GM06990 (cell line): ENCODE measurements around the gene KRT14.
"Not testable (repeated sequence)": the region's sequence is repeated elsewhere in the genome, so short reads cannot be mapped to it uniquely, and the experiment has no call there.

Source experiments
- DNase-seq: peaks from one replicate; pipeline ENCODE4 v3.0.0-alpha.2; 2011; ENCODE audit not compliant: insufficient read length; ENCODE audit errors: extremely low read depth
- H3K27me3 ChIP-seq: replicated peaks from 2 replicates; pipeline ENCODE4 v1.6.0; 2011; ENCODE audit warnings: low read length; ENCODE audit not compliant: control insufficient read depth, insufficient read depth
- H3K36me3 ChIP-seq: 2 replicates; pipeline ENCODE4 v1.5.1; 2011; ENCODE audit warnings: low read length; ENCODE audit not compliant: control insufficient read depth, insufficient read depth
- H3K4me3 ChIP-seq: replicated peaks from 2 replicates; pipeline ENCODE4 v1.5.1; 2011; ENCODE audit warnings: low read depth, mild to moderate bottlenecking, control low read depth, low read length
- CTCF ChIP-seq: IDR thresholded peaks from 2 replicates; pipeline ENCODE4 v1.5.1; 2011; ENCODE audit warnings: low read length, control low read depth, mild to moderate bottlenecking, inconsistent platforms; ENCODE audit not compliant: insufficient read depth, poor library complexity, severe bottlenecking

Gene KRT14

DNA sequence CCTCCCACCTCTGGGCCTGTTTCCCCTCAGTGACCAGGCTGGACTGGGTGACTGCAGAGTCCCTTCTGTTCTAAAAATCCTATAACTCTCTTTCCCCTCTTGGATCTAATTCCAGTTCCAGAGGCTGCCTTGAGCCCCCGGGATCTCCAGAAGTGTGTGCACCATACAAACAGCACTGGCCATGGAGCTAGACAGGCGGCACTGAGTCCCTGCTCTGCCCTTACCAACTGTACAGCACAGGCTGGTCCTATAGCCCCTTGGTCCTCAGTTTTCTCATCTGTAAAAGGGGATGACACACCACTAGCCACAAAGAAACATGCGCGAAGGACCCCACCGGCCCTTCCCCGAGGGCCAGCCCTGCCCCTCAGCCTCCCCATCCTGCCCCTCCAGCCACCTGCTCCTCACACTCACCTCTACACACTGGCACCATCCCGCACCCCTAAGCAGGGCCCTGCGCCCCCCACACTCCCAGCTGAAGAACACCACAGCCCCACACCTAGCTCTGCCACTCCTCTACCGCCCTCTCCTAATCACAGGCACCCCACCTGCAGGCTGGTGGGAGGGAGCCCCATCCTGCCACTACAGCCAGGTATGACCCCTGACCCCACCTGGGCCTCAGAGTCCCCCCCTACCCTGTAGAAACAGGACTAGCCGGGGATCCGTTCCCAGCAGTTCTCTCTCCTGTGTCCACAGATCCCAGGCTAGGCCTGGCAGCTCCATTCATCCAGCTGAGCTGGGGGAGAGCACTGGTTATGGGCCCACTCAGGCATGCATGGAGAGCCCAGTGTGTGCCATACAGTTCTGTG lies 26.8 kb upstream of the KRT14 start:
- Histone ChIP-seq H3K4me3 (no peak overlapping the region), H3K36me3 (no peaks in the 10 kb centered on the region), H3K27me3 (no peaks in the 10 kb centered on the region; the same call in 1 of the 2 replicates)
- no peak for DNase-seq
- TF ChIP-seq CTCF = no peak

DNA sequence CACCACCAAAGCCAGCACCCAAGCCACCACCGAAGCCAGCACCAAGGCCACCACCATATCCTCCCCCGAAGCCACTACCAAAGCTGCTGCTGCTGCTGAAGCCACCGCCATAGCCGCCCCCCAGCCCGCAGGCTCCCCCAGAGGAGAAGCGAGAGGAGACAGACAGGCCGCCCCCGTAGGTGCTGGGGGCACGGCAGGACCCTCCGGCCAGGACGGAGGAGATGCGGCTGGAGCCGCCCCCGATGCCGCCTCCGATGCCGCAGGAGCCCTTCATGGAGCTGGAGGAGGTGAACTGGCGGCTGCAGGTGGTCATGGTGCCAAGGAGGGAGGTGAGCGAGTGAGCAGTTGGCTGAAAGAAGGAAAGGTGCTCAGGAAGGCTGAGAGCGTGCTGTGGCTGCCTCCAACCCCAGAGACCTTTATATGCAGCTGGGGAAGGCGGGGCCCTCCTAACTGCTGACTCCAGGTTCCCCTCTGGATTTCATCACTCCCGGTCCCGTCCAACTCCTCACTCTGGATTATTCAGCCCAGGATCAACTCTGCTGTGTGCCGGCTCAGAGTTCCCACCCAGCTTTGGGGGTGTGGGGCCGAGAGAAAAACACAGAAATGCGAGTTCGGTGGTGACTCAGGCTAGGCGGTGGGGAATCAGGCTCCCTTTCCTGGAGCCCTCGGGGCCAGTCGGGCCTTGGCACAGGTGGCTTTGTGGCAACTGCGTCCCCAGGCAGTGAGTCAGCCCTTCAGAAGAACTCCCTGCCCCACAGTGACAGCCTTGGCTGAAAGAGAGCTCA lies 25.9 kb upstream of the KRT14 start, which contains the start of gene KRT16:
Gene KRT16, minus strand, starts transcription at position 392 of the 785 bp plus-strand sequence. Its CDS starts 79 bp downstream, at position 313.
- not testable (repeated sequence) for H3K27me3 ChIP-seq, H3K36me3 ChIP-seq, DNase-seq, H3K4me3 ChIP-seq

- no peaks in the 10 kb centered on the region for H3K27me3 ChIP-seq
Measured at GRCh38 chr17:41610965-41611640, 24.4 kb upstream of the KRT14 start.

GRCh38 chr17:41610061-41610517 lies 23.4 kb upstream of the KRT14 start:
- not testable (repeated sequence) for H3K27me3 ChIP-seq, H3K4me3 ChIP-seq, DNase-seq, H3K36me3 ChIP-seq
- peak; percentile 40 for TF ChIP-seq CTCF

More at GRCh38 chr17:41610965-41611640, 24.4 kb upstream of the KRT14 start:
- no peak for DNase-seq
- Histone ChIP-seq H3K4me3 (no peak overlapping the region), H3K36me3 (no peaks in the 10 kb centered on the region)
- no peak for TF ChIP-seq CTCF

GRCh38 chr17:41606930-41607329 lies 20.2 kb upstream of the KRT14 start:
- H3K4me3 ChIP-seq, DNase-seq, H3K36me3 ChIP-seq, H3K27me3 ChIP-seq: not testable (repeated sequence)

DNA sequence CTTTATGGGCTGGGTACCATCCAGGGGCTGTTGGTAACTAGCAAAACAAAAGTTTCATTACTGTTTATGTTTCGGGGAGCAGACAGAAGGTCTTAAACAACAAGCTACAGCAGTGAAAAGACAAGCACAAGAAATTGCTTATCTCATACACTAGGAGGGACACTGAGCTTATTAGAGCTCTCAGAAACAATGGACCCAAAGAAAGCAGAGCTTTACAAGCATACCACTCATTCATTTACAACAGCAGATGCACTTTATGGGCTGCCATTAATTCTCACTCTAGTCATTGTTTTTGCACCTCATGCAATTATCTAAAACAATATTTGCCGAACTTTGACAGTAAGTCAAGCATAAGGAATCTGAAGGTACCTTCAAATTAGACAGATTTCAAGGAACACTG lies 15.8 kb upstream of the KRT14 start:
- H3K36me3 ChIP-seq = no peaks in the 10 kb centered on the region
- H3K4me3 ChIP-seq = no peak overlapping the region
- DNase-seq = no peak
- H3K27me3 ChIP-seq = peaks cover 1% of the 10 kb centered on the region; the same call in 1 of the 2 replicates
- TF ChIP-seq CTCF = no peak
